GM18951 (cell line): ENCODE measurements around the gene TBX21.

Experiments
- POLR2A ChIP-seq: IDR thresholded peaks from 4 replicates; pipeline ENCODE4 v1.6.1; 2011; ENCODE audit warnings: mild to moderate bottlenecking; ENCODE audit not compliant: insufficient read length, insufficient read depth; ENCODE audit errors: extremely low read depth
- in situ Hi-C: fragments of 300-500 bp; cut with MboI; formaldehyde crosslinking; loops from one replicate; pipeline ENCODE4 v1.12.0; 2022; ENCODE audit warnings: low sequenced_read_pairs, mixed read lengths, inconsistent platforms; ENCODE audit not compliant: unreplicated experiment

TBX21 gene

GRCh38 chr17:47693731-47694580, 39.1 kb upstream of the TBX21 start, which contains the start of gene TBKBP1:
TBKBP1 (plus strand) TSS chr17:47694161; CDS start chr17:47696113, 1,952 bp downstream.
- in situ Hi-C loops = no loop called here
- TF ChIP-seq POLR2A = no peak

GRCh38 chr17:47694581-47695428, 38.2 kb upstream of the TBX21 start:
- in situ Hi-C loops = no loop called here
- peak; percentile 23 for TF ChIP-seq POLR2A

GRCh38 chr17:47695429-47696376, 37.3 kb upstream of the TBX21 start:
- in situ Hi-C loops = no loop called here
- no peak for TF ChIP-seq POLR2A

- no peak for TF ChIP-seq POLR2A
- in situ Hi-C loops = no loop called here
These were observed 36.1 kb upstream of the TBX21 start for GRCh38 chr17:47696717-47697642.

GRCh38 chr17:47697906-47698711, 34.9 kb upstream of the TBX21 start:
- TF ChIP-seq POLR2A = no peak
- in situ Hi-C loops = no loop called here

GRCh38 chr17:47698749-47699535, 34.1 kb upstream of the TBX21 start:
- in situ Hi-C loops = no loop called here
- TF ChIP-seq POLR2A = no peak

- in situ Hi-C loops = no loop called here
- TF ChIP-seq POLR2A = no peak
These were observed 33.5 kb upstream of the TBX21 start for GRCh38 chr17:47699536-47699840.

GRCh38 chr17:47700471-47701449, 32.3 kb upstream of the TBX21 start:
- TF ChIP-seq POLR2A = no peak
- in situ Hi-C loops = no loop called here

GRCh38 chr17:47701608-47702007, 31.4 kb upstream of the TBX21 start:
- in situ Hi-C loops = no loop called here

More at GRCh38 chr17:47701608-47702007, 31.4 kb upstream of the TBX21 start:
- no peak for TF ChIP-seq POLR2A
